ENCODE data around the gene LDB2. TPM values are rescaled to one million over a fixed set of nuclear protein-coding genes. Genes with fewer than 3 reads are reported as not detected.

Gene LDB2
- total RNA-seq, 2 experiments from 2014 or later: 0.14 TPM; not detected in 1

DNA sequence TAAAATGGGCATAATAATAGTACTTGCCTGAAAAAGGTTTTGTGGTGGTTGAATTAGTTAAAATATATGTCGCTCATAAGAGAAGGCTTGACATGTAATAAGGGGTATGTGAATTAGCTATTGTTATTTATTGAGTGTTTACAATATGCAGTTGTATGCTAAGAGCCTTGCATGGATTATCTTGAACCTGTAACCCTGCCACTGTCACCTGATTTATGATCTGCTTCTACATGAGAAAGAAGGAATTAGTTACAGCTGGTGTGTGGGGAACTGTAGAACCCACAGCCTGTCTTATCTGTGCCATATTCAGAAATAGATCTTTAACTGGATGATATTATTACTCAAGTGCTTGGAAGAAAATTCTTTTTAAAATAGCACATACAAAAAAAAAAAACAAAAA lies 227.7 kb downstream of the LDB2 start:
- H3K4me3 Mint-ChIP-seq: no peak overlapping the region
- DNase-seq: no peak
- no peaks in the 10 kb centered on the region for H3K36me3 Mint-ChIP-seq (ENCODE audit: low read depth)
- no peaks in the 10 kb centered on the region for H3K27me3 Mint-ChIP-seq
- no peak for ATAC-seq
- CTCF ChIA-PET: no interaction called here
- no peaks in the 10 kb centered on the region for H3K9me3 Mint-ChIP-seq (ENCODE audit: low read depth)
- H3K4me1 Mint-ChIP-seq: no peaks in the 10 kb centered on the region
- POLR2A ChIA-PET: no interaction called here
- intact Hi-C loops (cut with DNase I, micrococcal nuclease): no loop called here
- H3K27ac Mint-ChIP-seq: no peak overlapping the region

DNA sequence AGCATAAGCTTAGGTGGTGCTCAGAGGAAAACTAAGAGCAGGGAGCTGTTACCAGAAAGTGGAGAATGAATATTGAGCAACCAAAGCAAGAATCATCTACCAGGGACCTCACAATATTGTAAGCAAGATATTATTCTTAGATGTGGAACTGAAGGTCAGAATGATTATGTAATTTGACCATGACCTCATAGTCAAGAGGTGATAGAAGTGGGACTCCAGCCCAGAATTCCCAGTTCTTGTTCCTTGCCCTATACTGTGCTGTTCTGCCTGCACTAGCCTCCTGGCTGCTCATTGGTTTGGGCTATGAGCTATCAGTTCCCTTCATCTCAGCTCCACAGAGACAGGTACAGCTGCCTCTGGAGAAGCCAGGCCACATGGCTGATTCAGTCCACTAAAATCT lies 229.4 kb downstream of the LDB2 start:
- no peaks in the 10 kb centered on the region for H3K36me3 Mint-ChIP-seq (ENCODE audit: low read depth)
- no peak for ATAC-seq
- no peaks in the 10 kb centered on the region for H3K9me3 Mint-ChIP-seq (ENCODE audit: low read depth)
- no peaks in the 10 kb centered on the region for H3K4me1 Mint-ChIP-seq
- H3K4me3 Mint-ChIP-seq: no peak overlapping the region
- CTCF ChIA-PET: interaction anchor here (0.6 kb wide), 1 partner anchor 189 kb away, joined by 3 read pairs; no protein-coding TSS in a partner anchor
- POLR2A ChIA-PET: no interaction called here
- intact Hi-C loops (cut with DNase I, micrococcal nuclease): no loop called here
- H3K27ac Mint-ChIP-seq: no peak overlapping the region
- H3K27me3 Mint-ChIP-seq: no peaks in the 10 kb centered on the region
- DNase-seq: no peak

DNA sequence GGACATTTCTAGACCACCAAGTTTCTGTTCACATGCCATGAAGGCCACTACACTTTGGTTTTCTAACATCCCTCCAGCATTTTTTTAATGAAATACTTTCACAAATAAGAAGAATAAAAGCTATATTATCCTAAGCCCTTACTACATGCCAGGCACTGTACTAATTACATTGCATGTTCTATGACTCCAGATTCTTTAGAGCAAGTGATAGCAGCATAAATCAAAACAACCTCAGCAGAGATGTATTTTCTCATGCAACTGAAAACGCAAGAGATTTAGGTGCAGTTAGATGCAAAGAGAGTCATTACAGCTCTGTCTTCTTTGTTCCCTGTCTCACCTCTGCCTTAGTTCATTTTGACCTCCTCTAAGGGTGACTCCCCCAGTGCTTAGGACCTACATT lies 230.0 kb downstream of the LDB2 start:
- ATAC-seq (no peak), DNase-seq (no peak)
- Mint-ChIP-seq H3K4me3 (no peak overlapping the region), H3K4me1 (no peaks in the 10 kb centered on the region), H3K36me3 (ENCODE audit: low read depth) (no peaks in the 10 kb centered on the region), H3K9me3 (ENCODE audit: low read depth) (no peaks in the 10 kb centered on the region), H3K27ac (no peak overlapping the region), H3K27me3 (no peaks in the 10 kb centered on the region)
- CTCF ChIA-PET: interaction anchor here (0.6 kb wide), 1 partner anchor 190 kb away, joined by 3 read pairs; no protein-coding TSS in a partner anchor
- POLR2A ChIA-PET: no interaction called here
- intact Hi-C loops (cut with DNase I, micrococcal nuclease): no loop called here

DNA sequence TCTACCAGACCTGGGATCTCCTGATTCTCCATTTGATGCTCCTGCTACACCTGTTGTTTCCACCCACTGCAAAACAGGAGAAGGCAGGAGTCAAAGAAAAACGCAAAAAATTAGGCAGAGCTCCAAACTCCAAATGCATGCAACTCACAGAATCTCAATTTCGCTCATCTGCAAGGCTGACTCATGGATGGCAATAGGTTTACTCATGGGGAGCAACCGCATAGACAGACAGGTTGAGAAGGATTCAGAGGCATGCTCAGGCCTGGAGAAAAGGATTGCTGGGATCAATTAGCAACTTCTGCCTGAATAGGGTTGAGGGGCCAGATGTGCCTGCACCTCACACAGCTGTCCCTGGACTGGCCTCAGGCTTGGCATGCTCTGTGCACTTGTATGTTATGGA lies 231.0 kb downstream of the LDB2 start:
- POLR2A ChIA-PET: no interaction called here
- intact Hi-C loops (cut with DNase I, micrococcal nuclease): no loop called here
- CTCF ChIA-PET: no interaction called here
- Mint-ChIP-seq H3K4me3 (no peak overlapping the region), H3K9me3 (ENCODE audit: low read depth) (no peaks in the 10 kb centered on the region), H3K27me3 (no peaks in the 10 kb centered on the region), H3K36me3 (ENCODE audit: low read depth) (no peaks in the 10 kb centered on the region), H3K4me1 (no peaks in the 10 kb centered on the region), H3K27ac (no peak overlapping the region)
- DNase-seq (no peak), ATAC-seq (no peak)

DNA sequence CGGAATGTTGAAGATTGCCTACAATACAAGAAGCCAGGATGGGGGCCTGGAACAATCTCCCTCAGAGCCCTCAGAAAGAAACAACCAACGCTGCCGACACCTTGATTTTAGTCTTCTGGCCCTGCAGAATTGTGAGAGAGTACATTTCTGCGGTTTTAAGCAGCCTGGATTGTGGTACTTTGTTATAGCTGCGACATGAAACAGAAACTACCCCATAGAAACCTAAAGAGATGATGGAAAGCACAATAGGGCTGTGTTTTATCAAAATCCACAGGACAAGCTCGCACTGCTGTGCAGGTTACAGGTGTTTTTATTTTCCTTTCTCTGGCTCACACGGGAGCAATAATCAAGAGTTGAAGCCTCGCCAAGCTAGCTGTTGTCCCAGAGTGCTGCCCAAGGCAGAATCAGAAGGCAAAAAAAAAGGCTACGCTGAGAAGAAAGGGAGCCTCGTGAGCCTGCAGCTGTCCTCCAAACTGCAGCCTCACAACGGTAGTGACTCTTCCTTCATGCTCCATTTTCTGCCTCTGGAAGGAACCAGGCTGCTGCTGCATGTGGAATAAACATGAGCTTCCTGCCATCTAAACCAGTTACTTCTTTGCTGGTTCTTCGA lies 232.4 kb downstream of the LDB2 start:
- ATAC-seq (no peak), DNase-seq (no peak)
- POLR2A ChIA-PET: no interaction called here
- Mint-ChIP-seq H3K27ac (no peak overlapping the region), H3K4me1 (no peaks in the 10 kb centered on the region), H3K36me3 (ENCODE audit: low read depth) (no peaks in the 10 kb centered on the region), H3K27me3 (no peaks in the 10 kb centered on the region), H3K4me3 (no peak overlapping the region), H3K9me3 (ENCODE audit: low read depth) (no peaks in the 10 kb centered on the region)
- CTCF ChIA-PET: no interaction called here
- intact Hi-C loops (cut with DNase I, micrococcal nuclease): no loop called here

DNA sequence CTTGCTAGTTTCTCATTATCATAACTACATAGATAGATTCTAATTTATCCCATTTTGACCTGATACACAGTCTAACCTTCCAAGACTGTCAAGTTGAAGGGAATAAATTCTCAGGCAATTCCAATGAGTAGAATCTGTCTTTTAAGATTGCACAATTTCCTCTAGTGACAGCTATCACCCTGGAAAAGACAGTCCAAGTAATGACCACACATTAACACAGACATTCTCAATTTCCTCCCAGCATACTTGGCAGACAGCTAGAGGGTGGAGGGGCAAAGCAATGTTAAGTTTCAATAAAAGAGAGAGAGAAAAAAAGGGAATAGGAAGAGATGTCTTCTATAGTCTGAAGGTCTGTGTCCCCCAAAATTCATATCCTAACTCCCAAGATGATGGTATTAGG lies 234.7 kb downstream of the LDB2 start:
- Mint-ChIP-seq H3K9me3 (ENCODE audit: low read depth) (no peaks in the 10 kb centered on the region), H3K27me3 (no peaks in the 10 kb centered on the region), H3K27ac (no peak overlapping the region), H3K36me3 (ENCODE audit: low read depth) (no peaks in the 10 kb centered on the region), H3K4me1 (no peaks in the 10 kb centered on the region), H3K4me3 (no peak overlapping the region)
- ATAC-seq: no peak
- ChIA-PET CTCF (interaction anchor here (0.9 to 1.3 kb wide), 3 partner anchors 25 to 130 kb away, joined by 3 to 4 read pairs (median 3); no protein-coding TSS in a partner anchor), POLR2A (no interaction called here)
- no peak for DNase-seq
- intact Hi-C loops (cut with DNase I, micrococcal nuclease): no loop called here

DNA sequence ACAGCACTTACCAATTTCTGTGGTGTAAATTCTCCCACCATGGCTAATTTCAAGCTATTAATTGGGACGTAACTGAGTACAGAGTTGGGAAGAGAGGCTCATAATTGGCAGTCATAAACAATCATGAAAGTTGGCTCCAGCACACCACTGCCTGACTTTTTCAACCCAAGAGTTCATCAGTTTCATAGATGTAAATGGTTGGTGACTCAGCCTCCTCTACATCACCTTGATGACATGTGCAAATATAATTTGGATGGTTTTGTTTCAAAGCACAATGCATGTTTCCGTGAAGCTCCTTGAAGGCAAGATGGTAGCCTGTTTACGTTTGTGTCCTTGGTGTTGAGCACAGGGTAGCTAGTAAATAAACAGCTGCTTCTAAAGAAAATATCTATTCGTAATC lies 235.1 kb downstream of the LDB2 start:
- Mint-ChIP-seq H3K27me3 (no peaks in the 10 kb centered on the region), H3K9me3 (ENCODE audit: low read depth) (no peaks in the 10 kb centered on the region), H3K27ac (no peak overlapping the region), H3K4me1 (no peaks in the 10 kb centered on the region), H3K36me3 (ENCODE audit: low read depth) (no peaks in the 10 kb centered on the region), H3K4me3 (no peak overlapping the region)
- intact Hi-C loops (cut with DNase I, micrococcal nuclease): no loop called here
- POLR2A ChIA-PET: no interaction called here
- ATAC-seq (no peak), DNase-seq (no peak)
- CTCF ChIA-PET: interaction anchor here (0.9 to 1.3 kb wide), 3 partner anchors 25 to 130 kb away, joined by 3 to 4 read pairs (median 3); no protein-coding TSS in a partner anchor

DNA sequence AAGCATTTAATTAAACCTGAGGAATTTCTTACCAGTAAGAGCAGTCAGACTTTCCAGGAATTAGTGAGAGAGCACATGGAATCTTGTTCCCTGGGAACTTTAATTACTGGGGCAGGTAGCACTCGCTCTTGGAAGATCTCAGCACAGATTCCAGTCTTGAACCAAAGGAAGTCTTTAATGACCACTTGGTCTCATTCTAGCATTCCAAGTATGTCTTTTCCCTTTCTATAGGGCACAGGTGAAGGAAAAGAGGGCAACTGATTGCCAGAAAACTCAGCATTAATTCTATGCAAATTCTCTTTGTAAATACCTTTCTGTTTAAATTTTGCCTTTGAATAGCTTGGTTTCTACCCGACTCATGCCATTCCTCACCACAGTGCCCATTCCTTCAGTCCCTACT lies 236.6 kb downstream of the LDB2 start:
- no peak for DNase-seq
- Mint-ChIP-seq H3K4me3 (no peak overlapping the region), H3K36me3 (ENCODE audit: low read depth) (no peaks in the 10 kb centered on the region), H3K27ac (no peak overlapping the region), H3K9me3 (ENCODE audit: low read depth) (no peaks in the 10 kb centered on the region), H3K4me1 (no peaks in the 10 kb centered on the region), H3K27me3 (no peaks in the 10 kb centered on the region)
- CTCF ChIA-PET: no interaction called here
- POLR2A ChIA-PET: no interaction called here
- no peak for ATAC-seq
- intact Hi-C loops (cut with DNase I, micrococcal nuclease): no loop called here

DNA sequence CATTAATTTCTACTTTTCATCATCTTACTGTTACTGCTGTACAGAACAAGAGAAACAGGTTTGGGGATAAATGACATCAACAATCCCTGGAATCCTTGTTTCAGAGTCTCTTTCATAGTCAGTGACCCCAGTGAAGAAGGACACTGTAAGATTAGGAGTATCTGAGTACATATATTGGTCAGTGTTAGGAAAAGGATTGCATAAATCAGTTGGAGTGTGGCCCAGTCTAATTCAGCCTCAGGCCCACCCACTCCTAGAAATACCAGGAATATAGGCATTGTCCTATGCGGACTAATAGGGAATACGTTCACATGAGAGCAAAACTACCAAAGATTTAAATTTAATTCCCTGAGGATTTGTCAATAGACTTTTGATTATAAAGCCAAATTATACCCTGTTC lies 237.8 kb downstream of the LDB2 start:
- no peak overlapping the region for H3K27ac Mint-ChIP-seq
- no peaks in the 10 kb centered on the region for H3K27me3 Mint-ChIP-seq
- ChIA-PET POLR2A (no interaction called here), CTCF (no interaction called here)
- H3K36me3 Mint-ChIP-seq (ENCODE audit: low read depth): no peaks in the 10 kb centered on the region
- H3K4me3 Mint-ChIP-seq: no peak overlapping the region
- intact Hi-C loops (cut with DNase I, micrococcal nuclease): no loop called here
- H3K4me1 Mint-ChIP-seq: no peaks in the 10 kb centered on the region
- ATAC-seq (no peak), DNase-seq (no peak)
- H3K9me3 Mint-ChIP-seq (ENCODE audit: low read depth): no peaks in the 10 kb centered on the region

DNA sequence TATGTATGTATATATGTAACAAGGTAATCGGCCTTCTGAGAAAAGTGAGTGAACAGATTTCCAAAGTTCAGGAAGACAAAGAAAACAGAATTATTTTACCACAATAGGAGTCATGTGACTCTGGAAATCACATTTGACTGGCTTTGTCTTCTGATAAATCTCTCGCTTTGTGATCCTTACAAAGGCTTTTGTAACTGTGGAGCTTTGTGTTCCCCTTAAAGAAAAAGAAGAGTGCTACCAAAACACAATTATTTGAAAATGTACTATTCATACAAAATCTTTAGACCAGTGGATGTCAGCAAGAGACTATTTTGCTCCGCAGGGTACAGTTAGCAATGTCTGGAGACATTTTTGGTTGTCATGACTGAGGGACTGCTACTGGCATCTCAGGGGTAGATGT lies 238.8 kb downstream of the LDB2 start:
- no peak overlapping the region for H3K4me3 Mint-ChIP-seq
- H3K36me3 Mint-ChIP-seq (ENCODE audit: low read depth): no peaks in the 10 kb centered on the region
- no peaks in the 10 kb centered on the region for H3K27me3 Mint-ChIP-seq
- intact Hi-C loops (cut with DNase I, micrococcal nuclease): no loop called here
- H3K4me1 Mint-ChIP-seq: no peaks in the 10 kb centered on the region
- H3K9me3 Mint-ChIP-seq (ENCODE audit: low read depth): no peaks in the 10 kb centered on the region
- ChIA-PET CTCF (no interaction called here), POLR2A (no interaction called here)
- H3K27ac Mint-ChIP-seq: no peak overlapping the region
- no peak for DNase-seq
- no peak for ATAC-seq

DNA sequence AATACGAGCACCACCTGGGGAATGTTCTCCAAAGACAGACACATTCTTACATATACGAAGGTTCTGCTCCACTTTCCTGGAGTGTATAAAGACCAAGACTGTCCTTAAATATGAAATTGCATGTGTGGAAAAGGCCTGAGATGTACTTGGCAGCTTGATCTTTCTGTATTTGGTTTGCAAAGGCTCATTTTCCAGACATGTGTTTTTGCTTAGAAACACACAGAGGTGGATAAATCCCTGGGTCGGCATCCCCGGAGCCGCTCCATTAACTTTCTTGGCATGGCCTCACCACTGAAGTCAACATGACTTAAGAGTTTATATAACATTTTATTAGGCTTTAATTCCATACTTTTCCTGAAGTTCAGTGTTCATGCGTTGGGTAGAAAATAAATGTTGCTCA lies 239.4 kb downstream of the LDB2 start:
- ChIA-PET POLR2A (no interaction called here), CTCF (no interaction called here)
- Mint-ChIP-seq H3K4me3 (no peak overlapping the region), H3K36me3 (ENCODE audit: low read depth) (no peaks in the 10 kb centered on the region), H3K9me3 (ENCODE audit: low read depth) (no peaks in the 10 kb centered on the region), H3K4me1 (no peaks in the 10 kb centered on the region), H3K27me3 (no peaks in the 10 kb centered on the region), H3K27ac (no peak overlapping the region)
- ATAC-seq (no peak), DNase-seq (no peak)
- intact Hi-C loops (cut with DNase I, micrococcal nuclease): no loop called here

DNA sequence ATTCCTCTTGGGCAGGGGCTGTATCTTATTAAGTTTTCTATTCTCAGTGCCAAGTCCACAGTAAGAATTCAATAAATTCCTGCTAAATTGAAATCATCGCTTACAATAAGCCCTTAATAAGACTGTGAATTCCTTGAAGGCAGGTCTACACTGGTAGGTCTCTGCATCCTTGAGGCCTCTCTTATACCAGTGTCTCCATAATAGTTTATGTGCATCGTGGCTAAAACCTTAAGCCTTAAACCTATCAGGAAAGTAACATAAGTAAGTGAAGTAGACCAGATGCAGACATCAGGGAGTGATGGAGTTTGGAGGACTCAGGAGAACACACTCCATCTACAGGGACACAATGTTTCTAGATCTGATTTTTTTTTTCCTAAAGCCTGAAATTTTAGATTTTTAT lies 240.3 kb downstream of the LDB2 start:
- intact Hi-C loops (cut with DNase I, micrococcal nuclease): no loop called here

DNA sequence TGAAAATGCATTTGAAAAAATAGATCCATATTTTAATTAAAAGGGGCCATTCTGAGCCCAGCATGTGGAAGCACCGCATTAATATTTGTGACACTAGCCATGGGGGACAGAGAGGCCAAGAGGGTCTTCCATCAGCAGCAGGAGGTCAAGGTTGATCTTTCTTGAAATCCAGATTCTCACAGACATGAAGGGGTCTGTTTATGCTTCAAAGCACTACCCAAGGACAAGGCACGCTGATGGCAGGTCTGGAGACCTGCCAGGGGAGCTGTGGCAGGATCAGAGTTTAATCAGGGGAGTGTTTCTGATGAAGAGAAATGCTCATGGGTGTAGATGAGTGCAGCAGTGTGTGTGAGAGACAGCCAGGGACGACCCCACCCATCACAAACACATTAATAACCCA lies 243.3 kb downstream of the LDB2 start:
- DNase-seq (no peak), ATAC-seq (no peak)
- Mint-ChIP-seq H3K9me3 (ENCODE audit: low read depth) (no peaks in the 10 kb centered on the region), H3K4me1 (no peaks in the 10 kb centered on the region), H3K4me3 (no peak overlapping the region), H3K27ac (no peak overlapping the region), H3K27me3 (no peaks in the 10 kb centered on the region), H3K36me3 (ENCODE audit: low read depth) (no peaks in the 10 kb centered on the region)
- ChIA-PET POLR2A (no interaction called here), CTCF (no interaction called here)
- intact Hi-C loops (cut with DNase I, micrococcal nuclease): no loop called here

More for the DNA sequence above, 240.3 kb downstream of the LDB2 start:
- H3K27me3 Mint-ChIP-seq: no peaks in the 10 kb centered on the region
- no peaks in the 10 kb centered on the region for H3K36me3 Mint-ChIP-seq (ENCODE audit: low read depth)
- CTCF ChIA-PET: no interaction called here
- H3K4me1 Mint-ChIP-seq: no peaks in the 10 kb centered on the region
- POLR2A ChIA-PET: no interaction called here
- DNase-seq (no peak), ATAC-seq (no peak)
- H3K27ac Mint-ChIP-seq: no peak overlapping the region
- no peak overlapping the region for H3K4me3 Mint-ChIP-seq
- no peaks in the 10 kb centered on the region for H3K9me3 Mint-ChIP-seq (ENCODE audit: low read depth)

Data from activated CD4-positive, alpha-beta T cell treated with anti-CD3 and anti-CD28 coated beads for 36 hours (primary cell).